Measurements from ENCODE around the gene SARNP. TPM values are rescaled to one million over a fixed set of nuclear protein-coding genes. Genes with fewer than 3 reads are reported as not detected.

SARNP gene
- total RNA-seq, 1 experiment from 2014 or later = 98.3 TPM

DNA sequence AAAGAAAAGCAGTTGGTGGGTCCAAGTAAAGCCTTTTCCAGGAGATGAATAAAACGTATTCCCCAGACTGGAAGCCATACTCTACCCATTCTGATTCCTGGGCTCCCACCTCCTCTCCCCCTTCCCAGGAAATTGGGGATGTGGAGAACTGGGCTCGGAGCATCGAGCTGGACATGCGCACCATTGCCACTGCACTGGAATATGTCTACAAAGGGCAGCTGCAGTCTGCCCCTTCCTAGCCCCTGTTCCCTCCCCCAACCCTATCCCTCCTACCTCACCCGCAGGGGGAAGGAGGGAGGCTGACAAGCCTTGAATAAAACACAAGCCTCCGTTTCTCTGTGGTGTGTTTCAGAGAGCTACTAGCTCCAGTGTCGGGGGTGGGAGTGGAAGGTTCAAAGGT lies 98.2 kb downstream of the SARNP start:
- H3K4me1 Mint-ChIP-seq = peaks cover 37% of the 10 kb centered on the region
- no peak for ATAC-seq
- CTCF ChIA-PET = interaction anchor here (0.6 to 10.8 kb wide), 9 partner anchors 9 to 73 kb away, joined by 3 to 160 read pairs (median 6); partner anchors contain the start of genes CD63 and ITGA7
- no peak overlapping the region for H3K4me3 Mint-ChIP-seq
- TF ChIP-seq, protein P1, sequence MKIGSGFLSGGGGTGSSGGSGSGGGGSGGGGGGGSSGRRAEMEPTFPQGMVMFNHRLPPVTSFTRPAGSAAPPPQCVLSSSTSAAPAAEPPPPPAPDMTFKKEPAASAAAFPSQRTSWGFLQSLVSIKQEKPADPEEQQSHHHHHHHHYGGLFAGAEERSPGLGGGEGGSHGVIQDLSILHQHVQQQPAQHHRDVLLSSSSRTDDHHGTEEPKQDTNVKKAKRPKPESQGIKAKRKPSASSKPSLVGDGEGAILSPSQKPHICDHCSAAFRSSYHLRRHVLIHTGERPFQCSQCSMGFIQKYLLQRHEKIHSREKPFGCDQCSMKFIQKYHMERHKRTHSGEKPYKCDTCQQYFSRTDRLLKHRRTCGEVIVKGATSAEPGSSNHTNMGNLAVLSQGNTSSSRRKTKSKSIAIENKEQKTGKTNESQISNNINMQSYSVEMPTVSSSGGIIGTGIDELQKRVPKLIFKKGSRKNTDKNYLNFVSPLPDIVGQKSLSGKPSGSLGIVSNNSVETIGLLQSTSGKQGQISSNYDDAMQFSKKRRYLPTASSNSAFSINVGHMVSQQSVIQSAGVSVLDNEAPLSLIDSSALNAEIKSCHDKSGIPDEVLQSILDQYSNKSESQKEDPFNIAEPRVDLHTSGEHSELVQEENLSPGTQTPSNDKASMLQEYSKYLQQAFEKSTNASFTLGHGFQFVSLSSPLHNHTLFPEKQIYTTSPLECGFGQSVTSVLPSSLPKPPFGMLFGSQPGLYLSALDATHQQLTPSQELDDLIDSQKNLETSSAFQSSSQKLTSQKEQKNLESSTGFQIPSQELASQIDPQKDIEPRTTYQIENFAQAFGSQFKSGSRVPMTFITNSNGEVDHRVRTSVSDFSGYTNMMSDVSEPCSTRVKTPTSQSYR (CRISPR knock-in tag; IDR thresholded peaks at IDR 0.05) = no peak
- TF ChIP-seq ZNF232 (CRISPR knock-in tag; IDR thresholded peaks at IDR 0.05) (no peak), CBFB (CRISPR knock-in tag; IDR thresholded peaks at IDR 0.05; ENCODE audit: low read depth) (no peak), ZNF138 (CRISPR knock-in tag; conservative IDR thresholded peaks at IDR 0.05) (no peak), EMX1 (CRISPR knock-in tag; IDR thresholded peaks at IDR 0.05) (no peak), ZBTB21 (CRISPR knock-in tag; IDR thresholded peaks at IDR 0.05; ENCODE audit: borderline replicate concordance) (no peak), ZNF671 (CRISPR knock-in tag; IDR thresholded peaks at IDR 0.05) (no peak), ZNF263 (CRISPR knock-in tag; IDR thresholded peaks at IDR 0.05; ENCODE audit: low read depth) (no peak), ZNF396 (CRISPR knock-in tag; IDR thresholded peaks at IDR 0.05; ENCODE audit: borderline replicate concordance) (no peak), ZNF317 (CRISPR knock-in tag; IDR thresholded peaks at IDR 0.05; ENCODE audit: borderline replicate concordance, low read depth) (no peak), NR1H2 (CRISPR knock-in tag; IDR thresholded peaks at IDR 0.05) (no peak), NFATC4 (CRISPR knock-in tag; IDR thresholded peaks at IDR 0.05) (no peak)
- TF ChIP-seq, protein P2, sequence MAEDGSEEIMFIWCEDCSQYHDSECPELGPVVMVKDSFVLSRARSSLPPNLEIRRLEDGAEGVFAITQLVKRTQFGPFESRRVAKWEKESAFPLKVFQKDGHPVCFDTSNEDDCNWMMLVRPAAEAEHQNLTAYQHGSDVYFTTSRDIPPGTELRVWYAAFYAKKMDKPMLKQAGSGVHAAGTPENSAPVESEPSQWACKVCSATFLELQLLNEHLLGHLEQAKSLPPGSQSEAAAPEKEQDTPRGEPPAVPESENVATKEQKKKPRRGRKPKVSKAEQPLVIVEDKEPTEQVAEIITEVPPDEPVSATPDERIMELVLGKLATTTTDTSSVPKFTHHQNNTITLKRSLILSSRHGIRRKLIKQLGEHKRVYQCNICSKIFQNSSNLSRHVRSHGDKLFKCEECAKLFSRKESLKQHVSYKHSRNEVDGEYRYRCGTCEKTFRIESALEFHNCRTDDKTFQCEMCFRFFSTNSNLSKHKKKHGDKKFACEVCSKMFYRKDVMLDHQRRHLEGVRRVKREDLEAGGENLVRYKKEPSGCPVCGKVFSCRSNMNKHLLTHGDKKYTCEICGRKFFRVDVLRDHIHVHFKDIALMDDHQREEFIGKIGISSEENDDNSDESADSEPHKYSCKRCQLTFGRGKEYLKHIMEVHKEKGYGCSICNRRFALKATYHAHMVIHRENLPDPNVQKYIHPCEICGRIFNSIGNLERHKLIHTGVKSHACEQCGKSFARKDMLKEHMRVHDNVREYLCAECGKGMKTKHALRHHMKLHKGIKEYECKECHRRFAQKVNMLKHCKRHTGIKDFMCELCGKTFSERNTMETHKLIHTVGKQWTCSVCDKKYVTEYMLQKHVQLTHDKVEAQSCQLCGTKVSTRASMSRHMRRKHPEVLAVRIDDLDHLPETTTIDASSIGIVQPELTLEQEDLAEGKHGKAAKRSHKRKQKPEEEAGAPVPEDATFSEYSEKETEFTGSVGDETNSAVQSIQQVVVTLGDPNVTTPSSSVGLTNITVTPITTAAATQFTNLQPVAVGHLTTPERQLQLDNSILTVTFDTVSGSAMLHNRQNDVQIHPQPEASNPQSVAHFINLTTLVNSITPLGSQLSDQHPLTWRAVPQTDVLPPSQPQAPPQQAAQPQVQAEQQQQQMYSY (CRISPR knock-in tag; IDR thresholded peaks at IDR 0.05) = no peak
- TF ChIP-seq, protein P3, sequence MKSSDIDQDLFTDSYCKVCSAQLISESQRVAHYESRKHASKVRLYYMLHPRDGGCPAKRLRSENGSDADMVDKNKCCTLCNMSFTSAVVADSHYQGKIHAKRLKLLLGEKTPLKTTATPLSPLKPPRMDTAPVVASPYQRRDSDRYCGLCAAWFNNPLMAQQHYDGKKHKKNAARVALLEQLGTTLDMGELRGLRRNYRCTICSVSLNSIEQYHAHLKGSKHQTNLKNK (CRISPR knock-in tag; IDR thresholded peaks at IDR 0.05) = no peak
- TF ChIP-seq, protein P4, sequence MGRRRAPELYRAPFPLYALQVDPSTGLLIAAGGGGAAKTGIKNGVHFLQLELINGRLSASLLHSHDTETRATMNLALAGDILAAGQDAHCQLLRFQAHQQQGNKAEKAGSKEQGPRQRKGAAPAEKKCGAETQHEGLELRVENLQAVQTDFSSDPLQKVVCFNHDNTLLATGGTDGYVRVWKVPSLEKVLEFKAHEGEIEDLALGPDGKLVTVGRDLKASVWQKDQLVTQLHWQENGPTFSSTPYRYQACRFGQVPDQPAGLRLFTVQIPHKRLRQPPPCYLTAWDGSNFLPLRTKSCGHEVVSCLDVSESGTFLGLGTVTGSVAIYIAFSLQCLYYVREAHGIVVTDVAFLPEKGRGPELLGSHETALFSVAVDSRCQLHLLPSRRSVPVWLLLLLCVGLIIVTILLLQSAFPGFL (CRISPR knock-in tag; IDR thresholded peaks at IDR 0.05; ENCODE audit: borderline replicate concordance) = no peak
- TF ChIP-seq, protein P5, sequence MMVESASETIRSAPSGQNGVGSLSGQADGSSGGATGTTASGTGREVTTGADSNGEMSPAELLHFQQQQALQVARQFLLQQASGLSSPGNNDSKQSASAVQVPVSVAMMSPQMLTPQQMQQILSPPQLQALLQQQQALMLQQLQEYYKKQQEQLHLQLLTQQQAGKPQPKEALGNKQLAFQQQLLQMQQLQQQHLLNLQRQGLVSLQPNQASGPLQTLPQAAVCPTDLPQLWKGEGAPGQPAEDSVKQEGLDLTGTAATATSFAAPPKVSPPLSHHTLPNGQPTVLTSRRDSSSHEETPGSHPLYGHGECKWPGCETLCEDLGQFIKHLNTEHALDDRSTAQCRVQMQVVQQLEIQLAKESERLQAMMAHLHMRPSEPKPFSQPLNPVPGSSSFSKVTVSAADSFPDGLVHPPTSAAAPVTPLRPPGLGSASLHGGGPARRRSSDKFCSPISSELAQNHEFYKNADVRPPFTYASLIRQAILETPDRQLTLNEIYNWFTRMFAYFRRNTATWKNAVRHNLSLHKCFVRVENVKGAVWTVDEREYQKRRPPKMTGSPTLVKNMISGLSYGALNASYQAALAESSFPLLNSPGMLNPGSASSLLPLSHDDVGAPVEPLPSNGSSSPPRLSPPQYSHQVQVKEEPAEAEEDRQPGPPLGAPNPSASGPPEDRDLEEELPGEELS (CRISPR knock-in tag; IDR thresholded peaks at IDR 0.05) = no peak
- TF ChIP-seq, protein P6, sequence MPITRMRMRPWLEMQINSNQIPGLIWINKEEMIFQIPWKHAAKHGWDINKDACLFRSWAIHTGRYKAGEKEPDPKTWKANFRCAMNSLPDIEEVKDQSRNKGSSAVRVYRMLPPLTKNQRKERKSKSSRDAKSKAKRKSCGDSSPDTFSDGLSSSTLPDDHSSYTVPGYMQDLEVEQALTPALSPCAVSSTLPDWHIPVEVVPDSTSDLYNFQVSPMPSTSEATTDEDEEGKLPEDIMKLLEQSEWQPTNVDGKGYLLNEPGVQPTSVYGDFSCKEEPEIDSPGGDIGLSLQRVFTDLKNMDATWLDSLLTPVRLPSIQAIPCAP (CRISPR knock-in tag; IDR thresholded peaks at IDR 0.05) = no peak
- H3K36me3 Mint-ChIP-seq = peaks cover 6% of the 10 kb centered on the region; the same call in 1 of the 2 replicates
- DNase-seq (ENCODE audit: low spot score) = no peak
- 0 out of 2 replicates have a peak, but pooled peaks cover 3% of the 10 kb centered on the region for H3K27me3 Mint-ChIP-seq (ENCODE audit: low read depth)
- POLR2A ChIA-PET = no interaction called here
- H3K9me3 Mint-ChIP-seq = no peaks in the 10 kb centered on the region
- H3K27ac Mint-ChIP-seq = no peak overlapping the region

All from WTC11 (cell line).